Mucosa of stomach (tissue), 1 donor: ENCODE results near the gene MARCHF3.

Experiments used
- H3K27me3 ChIP-seq: one replicate; pipeline ENCODE4 v1.7.0; 2013; ENCODE audit warnings: mild to moderate bottlenecking, low read length; ENCODE audit not compliant: control insufficient read depth, insufficient read depth
- H3K36me3 ChIP-seq: one replicate; pipeline ENCODE4 v1.7.0; 2013; ENCODE audit warnings: low read length; ENCODE audit not compliant: control insufficient read depth, insufficient read depth
- H3K4me1 ChIP-seq: one replicate; pipeline ENCODE4 v1.7.0; 2013; ENCODE audit warnings: mild to moderate bottlenecking, low read length; ENCODE audit not compliant: control insufficient read depth, insufficient read depth
- H3K4me3 ChIP-seq: one replicate; pipeline ENCODE4 v1.7.0; 2013; ENCODE audit warnings: low read length
- H3K9ac ChIP-seq: one replicate; pipeline ENCODE4 v1.7.0; 2013; ENCODE audit warnings: mild to moderate bottlenecking, low read length, moderate library complexity
- H3K9me3 ChIP-seq: one replicate; pipeline ENCODE4 v1.7.0; 2013; ENCODE audit warnings: mild to moderate bottlenecking, low read length, moderate library complexity; ENCODE audit not compliant: control insufficient read depth
- donor health status: Pancreatic carcinoma.

MARCHF3 gene, protein sequence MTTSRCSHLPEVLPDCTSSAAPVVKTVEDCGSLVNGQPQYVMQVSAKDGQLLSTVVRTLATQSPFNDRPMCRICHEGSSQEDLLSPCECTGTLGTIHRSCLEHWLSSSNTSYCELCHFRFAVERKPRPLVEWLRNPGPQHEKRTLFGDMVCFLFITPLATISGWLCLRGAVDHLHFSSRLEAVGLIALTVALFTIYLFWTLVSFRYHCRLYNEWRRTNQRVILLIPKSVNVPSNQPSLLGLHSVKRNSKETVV

DNA sequence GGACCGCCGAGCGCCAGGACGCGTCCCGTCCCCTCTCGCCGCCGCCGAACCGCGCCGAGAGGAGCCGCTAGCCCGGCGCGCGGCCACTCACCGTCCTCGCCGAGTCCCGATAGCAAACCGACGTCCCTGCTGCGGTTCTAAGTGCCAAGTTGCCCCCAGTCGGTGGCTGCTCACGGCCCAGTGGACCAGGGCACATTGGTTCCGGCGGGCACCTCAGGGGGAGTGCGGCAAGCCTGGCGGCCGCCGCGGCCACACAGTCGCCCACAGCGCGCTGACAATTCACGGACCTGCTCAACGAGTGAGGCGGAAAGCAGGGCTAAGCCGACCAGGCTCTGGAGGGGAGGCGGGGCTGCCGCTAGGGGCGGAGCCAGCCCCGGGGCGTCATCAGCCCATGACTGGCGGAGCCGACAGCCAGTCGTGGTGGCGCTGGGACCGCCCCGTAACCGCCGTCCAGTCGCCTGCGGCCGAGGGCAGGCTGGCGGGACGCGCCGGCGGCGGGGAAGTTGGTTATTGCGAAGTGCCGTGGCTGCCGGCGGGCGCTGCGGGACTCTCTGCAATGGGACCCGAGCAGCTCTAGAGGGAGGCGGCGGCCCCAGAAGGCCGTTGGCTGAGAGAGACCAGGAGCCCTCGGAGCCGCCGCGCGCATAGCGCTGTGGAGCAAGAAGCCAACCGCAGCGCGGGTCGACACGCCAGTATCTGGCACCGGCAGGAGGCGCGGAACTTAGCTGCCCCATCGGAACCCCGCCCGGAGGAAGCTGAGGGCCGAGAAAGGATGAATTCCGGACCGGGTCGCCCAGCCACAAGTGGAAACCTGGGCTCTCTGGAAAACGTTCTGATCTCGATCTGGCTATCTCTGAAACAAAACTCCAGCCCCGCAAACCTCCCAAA is at the start of gene MARCHF3:
Gene MARCHF3, minus strand, starts transcription at position 300 of the 888 bp plus-strand sequence. CDS start 112,387 bp downstream, outside the sequence.
- H3K36me3 ChIP-seq, result no peaks in the 10 kb centered on the region
- H3K4me3 ChIP-seq, result peak within 1 kb of the TSS; percentile 83
- H3K27me3 ChIP-seq, result peaks cover 5% of the 10 kb centered on the region
- H3K9me3 ChIP-seq, result no peaks in the 10 kb centered on the region
- H3K4me1 ChIP-seq, result peaks cover 21% of the 10 kb centered on the region
- H3K9ac ChIP-seq, result peak within 1 kb of the TSS; percentile 87

GRCh38 chr5:127079994-127080491 is 49.7 kb upstream of the MARCHF3 start:
- Histone ChIP-seq H3K4me1 (no peaks in the 10 kb centered on the region), H3K9me3 (no peaks in the 10 kb centered on the region), H3K27me3 (no peaks in the 10 kb centered on the region), H3K4me3 (no peak overlapping the region), H3K9ac (no peak overlapping the region), H3K36me3 (no peaks in the 10 kb centered on the region)

GRCh38 chr5:127077366-127077765 is 47.0 kb upstream of the MARCHF3 start:
- Histone ChIP-seq H3K36me3 (no peaks in the 10 kb centered on the region), H3K4me3 (no peak overlapping the region), H3K27me3 (no peaks in the 10 kb centered on the region), H3K9ac (no peak overlapping the region), H3K4me1 (peaks cover 7% of the 10 kb centered on the region), H3K9me3 (no peaks in the 10 kb centered on the region)

GRCh38 chr5:127076315-127077129 is 46.2 kb upstream of the MARCHF3 start:
- no peaks in the 10 kb centered on the region for H3K9me3 ChIP-seq
- no peak overlapping the region for H3K9ac ChIP-seq
- H3K4me3 ChIP-seq, result no peak overlapping the region
- H3K36me3 ChIP-seq, result no peaks in the 10 kb centered on the region
- H3K4me1 ChIP-seq, result peaks cover 13% of the 10 kb centered on the region
- H3K27me3 ChIP-seq, result no peaks in the 10 kb centered on the region

GRCh38 chr5:127074466-127074865 is 44.1 kb upstream of the MARCHF3 start:
- Histone ChIP-seq H3K4me1 (peaks cover 23% of the 10 kb centered on the region), H3K27me3 (no peaks in the 10 kb centered on the region), H3K36me3 (no peaks in the 10 kb centered on the region), H3K9me3 (no peaks in the 10 kb centered on the region), H3K9ac (no peak overlapping the region), H3K4me3 (no peak overlapping the region)

- no peaks in the 10 kb centered on the region for H3K27me3 ChIP-seq
- H3K9ac ChIP-seq, result peak within 1 kb of the TSS; percentile 88
- no peaks in the 10 kb centered on the region for H3K9me3 ChIP-seq
- no peaks in the 10 kb centered on the region for H3K36me3 ChIP-seq
- peaks cover 23% of the 10 kb centered on the region for H3K4me1 ChIP-seq
- H3K4me3 ChIP-seq, result peak within 1 kb of the TSS; percentile 76
Observed at GRCh38 chr5:127072861-127073846, 42.8 kb upstream of the MARCHF3 start, which contains the start of gene C5orf63. Gene C5orf63 (minus strand): TSS chr5:127073502. CDS start chr5:127058995, 14,507 bp downstream.

GRCh38 chr5:127070243-127070642 is 39.9 kb upstream of the MARCHF3 start:
- Histone ChIP-seq H3K27me3 (no peaks in the 10 kb centered on the region), H3K9me3 (no peaks in the 10 kb centered on the region), H3K4me1 (peaks cover 23% of the 10 kb centered on the region), H3K4me3 (no peak overlapping the region), H3K9ac (no peak overlapping the region), H3K36me3 (no peaks in the 10 kb centered on the region)

DNA sequence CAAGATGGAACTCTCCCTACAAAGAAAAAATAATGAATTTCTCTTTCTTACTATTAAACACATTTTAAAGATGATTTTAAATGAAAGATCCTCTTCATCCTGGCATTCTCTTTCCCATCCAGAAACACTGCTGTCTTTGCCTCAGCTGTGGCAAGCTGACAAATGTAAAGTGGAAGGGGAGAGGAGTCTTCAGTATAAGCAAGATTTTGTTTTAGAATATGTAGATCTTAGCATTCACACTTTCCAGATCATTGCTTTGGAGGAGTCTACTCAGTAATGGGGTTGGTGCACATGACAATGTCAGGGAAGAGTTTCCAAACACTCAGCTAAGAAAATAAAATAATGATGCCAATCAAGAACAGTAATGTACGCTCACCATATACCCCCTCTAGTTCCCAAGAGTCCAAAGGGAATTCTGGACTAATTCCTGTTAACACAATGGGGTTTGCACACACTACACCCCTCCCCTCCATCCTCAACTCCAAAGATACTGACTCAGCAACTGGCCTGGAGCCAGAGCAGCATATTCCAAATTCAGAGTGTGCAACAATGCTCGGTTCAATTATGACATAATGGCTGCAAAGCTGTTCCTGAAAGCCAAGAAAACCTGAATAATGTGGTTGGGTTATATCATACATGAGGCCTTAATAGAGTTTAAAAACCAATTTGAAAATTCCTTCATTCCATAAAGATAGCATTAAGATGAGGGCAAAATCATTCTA is 38.3 kb upstream of the MARCHF3 start:
- Histone ChIP-seq H3K27me3 (no peaks in the 10 kb centered on the region), H3K36me3 (no peaks in the 10 kb centered on the region), H3K9ac (no peak overlapping the region), H3K4me3 (no peak overlapping the region), H3K9me3 (no peaks in the 10 kb centered on the region), H3K4me1 (peaks cover 21% of the 10 kb centered on the region)

DNA sequence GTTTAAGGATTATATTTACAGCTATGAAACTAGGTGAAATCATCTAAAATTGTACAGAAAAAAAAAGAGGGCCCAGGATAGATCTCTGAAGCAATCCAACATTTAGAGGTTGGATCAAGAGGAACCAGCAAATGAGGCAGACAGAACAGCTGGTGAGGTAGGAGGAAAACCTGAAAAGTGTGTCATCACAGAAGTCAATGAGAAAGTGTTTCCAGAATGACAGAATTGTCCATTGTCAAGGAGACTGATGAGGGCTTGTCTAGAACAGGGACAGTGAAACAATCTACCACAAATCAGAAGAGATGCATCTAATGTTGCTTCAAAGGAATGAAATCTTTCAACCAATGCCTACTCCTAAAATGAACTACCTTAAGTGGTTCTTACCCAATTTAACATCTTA is 36.4 kb upstream of the MARCHF3 start:
- H3K9ac ChIP-seq, result no peak overlapping the region
- no peaks in the 10 kb centered on the region for H3K9me3 ChIP-seq
- H3K36me3 ChIP-seq, result no peaks in the 10 kb centered on the region
- H3K4me1 ChIP-seq, result peaks cover 14% of the 10 kb centered on the region
- H3K4me3 ChIP-seq, result no peak overlapping the region
- H3K27me3 ChIP-seq, result no peaks in the 10 kb centered on the region

GRCh38 chr5:127064253-127064840 is 34.0 kb upstream of the MARCHF3 start:
- Histone ChIP-seq H3K36me3 (no peaks in the 10 kb centered on the region), H3K27me3 (no peaks in the 10 kb centered on the region), H3K4me1 (peaks cover 13% of the 10 kb centered on the region), H3K9ac (no peak overlapping the region), H3K9me3 (no peaks in the 10 kb centered on the region), H3K4me3 (no peak overlapping the region)
